Measurements from ENCODE around the gene CPLX3. TPM values are rescaled to one million over a fixed set of nuclear protein-coding genes. Genes with fewer than 3 reads are reported as not detected.

Gene CPLX3
- total and polyA plus RNA-seq, 2 of the 8 experiments (the other 6 are each of a cell fraction or from before 2014, with no cell fraction given) = 0.17 TPM; not detected in 1

GRCh38 chr15:74790080-74790916, 36.1 kb upstream of the CPLX3 start (continued):
- TF ChIP-seq TBP (IDR thresholded peaks at IDR 0.05; ENCODE audit: low read depth, low read length) (no peak), BACH1 (IDR thresholded peaks at IDR 0.05; ENCODE audit: low read length) (no peak), CEBPB (IDR thresholded peaks at IDR 0.05; ENCODE audit: low read depth, low read length) (no peak), NRF1 (IDR thresholded peaks at IDR 0.05; ENCODE audit: low read depth, low read length) (no peak), SRF (IDR thresholded peaks at IDR 0.05; ENCODE audit: low read depth, low read length) (no peak)

Measured in H1 (cell line).